Measurements from ENCODE around the gene KIRREL3. TPM values are rescaled to one million over a fixed set of nuclear protein-coding genes. Genes with fewer than 3 reads are reported as not detected.

KIRREL3 gene
- total RNA-seq, 1 donor from 2014 or later, result not detected

DNA sequence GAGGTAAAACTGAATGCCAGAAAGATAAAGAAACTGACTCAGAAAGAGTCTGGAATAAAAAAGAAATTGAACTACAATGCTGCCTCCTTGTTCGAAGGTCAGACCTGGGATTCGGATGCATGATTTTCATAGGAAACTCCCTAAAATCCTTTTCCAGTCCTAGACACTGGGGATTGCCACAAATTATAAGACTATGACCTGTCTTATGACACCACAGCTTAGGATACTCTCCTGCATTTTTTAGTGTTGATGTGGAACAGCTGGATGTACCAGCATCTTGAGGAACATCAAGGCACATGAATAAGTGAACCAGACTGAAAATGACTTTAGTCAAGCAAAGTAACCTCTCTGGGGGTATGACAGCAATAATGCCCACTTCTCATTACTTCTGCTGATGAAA lies 9.0 kb downstream of the KIRREL3 start:
- no peaks in the 10 kb centered on the region for H3K36me3 ChIP-seq (ENCODE audit: control insufficient read depth, insufficient read depth, low read length)
- no peak for FAIRE-seq
- no peak for DNase-seq (ENCODE audit: low read depth)
- no peaks in the 10 kb centered on the region for H3K27me3 ChIP-seq (ENCODE audit: control insufficient read depth, insufficient read depth, low read length)
- no peak overlapping the region for H3K4me3 ChIP-seq (ENCODE audit: low read depth, low read length)
- TF ChIP-seq CTCF (IDR thresholded peaks at IDR 0.05; ENCODE audit: insufficient read depth, low read length, severe bottlenecking), result no peak

- Histone ChIP-seq H3K27me3 (ENCODE audit: control insufficient read depth, insufficient read depth, low read length) (no peaks in the 10 kb centered on the region), H3K36me3 (ENCODE audit: control insufficient read depth, insufficient read depth, low read length) (no peaks in the 10 kb centered on the region), H3K4me3 (ENCODE audit: low read depth, low read length) (no peak overlapping the region)
- FAIRE-seq, result peak; percentile 68
- no peak for DNase-seq (ENCODE audit: low read depth)
- TF ChIP-seq CTCF (IDR thresholded peaks at IDR 0.05; ENCODE audit: insufficient read depth, low read length, severe bottlenecking), result no peak
These were observed 9.7 kb downstream of the KIRREL3 start for GRCh38 chr11:126990716-126991480.

- no peaks in the 10 kb centered on the region for H3K36me3 ChIP-seq (ENCODE audit: control insufficient read depth, insufficient read depth, low read length)
- H3K4me3 ChIP-seq (ENCODE audit: low read depth, low read length), result no peak overlapping the region
- TF ChIP-seq CTCF (IDR thresholded peaks at IDR 0.05; ENCODE audit: insufficient read depth, low read length, severe bottlenecking), result peak; percentile 97
- no peak for FAIRE-seq
- H3K27me3 ChIP-seq (ENCODE audit: control insufficient read depth, insufficient read depth, low read length), result no peaks in the 10 kb centered on the region
- DNase-seq (ENCODE audit: low read depth), result peak; percentile 31
These were observed 10.4 kb downstream of the KIRREL3 start for GRCh38 chr11:126989942-126990715.

DNA sequence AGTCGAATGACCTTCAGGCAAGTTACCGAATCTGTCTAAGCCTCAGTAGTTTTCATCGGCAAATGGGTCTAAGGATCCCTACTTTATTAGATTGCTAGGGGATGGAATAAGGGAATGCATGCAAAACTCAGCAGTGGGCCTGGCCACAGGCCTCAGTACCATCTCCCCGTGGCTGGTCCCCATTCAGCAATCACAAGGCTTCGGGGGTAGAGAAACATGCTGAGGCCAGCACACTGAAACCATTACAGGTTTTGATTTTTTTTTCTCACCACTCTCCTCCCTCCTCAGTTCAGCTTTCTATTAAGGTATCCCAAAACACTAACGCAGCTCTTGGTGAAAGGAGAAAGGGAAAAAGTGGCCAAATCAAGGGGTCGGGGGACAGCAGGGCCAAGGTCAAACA lies 11.9 kb downstream of the KIRREL3 start:
- H3K36me3 ChIP-seq (ENCODE audit: control insufficient read depth, insufficient read depth, low read length), result no peaks in the 10 kb centered on the region
- no peaks in the 10 kb centered on the region for H3K27me3 ChIP-seq (ENCODE audit: control insufficient read depth, insufficient read depth, low read length)
- no peak overlapping the region for H3K4me3 ChIP-seq (ENCODE audit: low read depth, low read length)
- TF ChIP-seq CTCF (IDR thresholded peaks at IDR 0.05; ENCODE audit: insufficient read depth, low read length, severe bottlenecking), result no peak
- DNase-seq (ENCODE audit: low read depth) (no peak), FAIRE-seq (no peak)

- DNase-seq (ENCODE audit: low read depth), result no peak
- no peaks in the 10 kb centered on the region for H3K36me3 ChIP-seq (ENCODE audit: control insufficient read depth, insufficient read depth, low read length)
- H3K27me3 ChIP-seq (ENCODE audit: control insufficient read depth, insufficient read depth, low read length), result no peaks in the 10 kb centered on the region
- H3K4me3 ChIP-seq (ENCODE audit: low read depth, low read length), result no peak overlapping the region
- no peak for TF ChIP-seq CTCF (IDR thresholded peaks at IDR 0.05; ENCODE audit: insufficient read depth, low read length, severe bottlenecking)
- no peak for FAIRE-seq
These were observed 18.9 kb downstream of the KIRREL3 start for GRCh38 chr11:126981635-126982034.

Data from bronchial epithelial cell (primary cell).